Ishikawa (cell line): ENCODE data around the gene FN3KRP.
A peak's percentile ranks its signal among the peaks of the same experiment; 100 is the strongest.

Experiments
- CEBPB ChIP-seq: IDR thresholded peaks from 2 replicates; pipeline ENCODE4 v1.6.1; 2012
- CREB1 ChIP-seq: IDR thresholded peaks from 2 replicates; pipeline ENCODE4 v1.6.1; 2012; ENCODE audit warnings: low read depth
- EGR1 ChIP-seq: IDR thresholded peaks from 2 replicates; pipeline ENCODE4 v1.6.1; 2012
- EP300 ChIP-seq: IDR thresholded peaks from 2 replicates; pipeline ENCODE4 v1.6.1; 2012; ENCODE audit warnings: borderline replicate concordance
- FOXM1 ChIP-seq: IDR thresholded peaks from 2 replicates; pipeline ENCODE4 v1.6.1; 2012; ENCODE audit warnings: low read depth, borderline replicate concordance
- NFIC ChIP-seq: IDR thresholded peaks from 2 replicates; pipeline ENCODE4 v1.6.1; 2012
- RAD21 ChIP-seq: IDR thresholded peaks from 2 replicates; pipeline ENCODE4 v1.6.1; 2012; ENCODE audit warnings: low read depth
- TAF1 ChIP-seq: IDR thresholded peaks from 2 replicates; pipeline ENCODE4 v1.6.1; 2012; ENCODE audit warnings: low read depth, mild to moderate bottlenecking
- TCF12 ChIP-seq: IDR thresholded peaks from 2 replicates; pipeline ENCODE4 v1.6.1; 2012; ENCODE audit warnings: low read depth
- TEAD4 ChIP-seq: IDR thresholded peaks from 2 replicates; pipeline ENCODE4 v1.6.1; 2012
- YY1 ChIP-seq: IDR thresholded peaks from 2 replicates; pipeline ENCODE4 v1.6.1; 2012; ENCODE audit warnings: low read depth
- ZBTB7A ChIP-seq: IDR thresholded peaks from 2 replicates; pipeline ENCODE4 v1.6.1; 2012; ENCODE audit warnings: low read depth
- TF ChIP-seq, protein P1 (sequence below): IDR thresholded peaks from 2 replicates; pipeline ENCODE4 v1.6.1; 2012
- TF ChIP-seq, protein P2 (sequence below): IDR thresholded peaks from 2 replicates; pipeline ENCODE4 v1.6.1; 2012; ENCODE audit warnings: low read depth, mild to moderate bottlenecking
- TF ChIP-seq, protein P3 (sequence below): IDR thresholded peaks from 2 replicates; pipeline ENCODE4 v1.6.1; 2012

The FN3KRP gene

DNA sequence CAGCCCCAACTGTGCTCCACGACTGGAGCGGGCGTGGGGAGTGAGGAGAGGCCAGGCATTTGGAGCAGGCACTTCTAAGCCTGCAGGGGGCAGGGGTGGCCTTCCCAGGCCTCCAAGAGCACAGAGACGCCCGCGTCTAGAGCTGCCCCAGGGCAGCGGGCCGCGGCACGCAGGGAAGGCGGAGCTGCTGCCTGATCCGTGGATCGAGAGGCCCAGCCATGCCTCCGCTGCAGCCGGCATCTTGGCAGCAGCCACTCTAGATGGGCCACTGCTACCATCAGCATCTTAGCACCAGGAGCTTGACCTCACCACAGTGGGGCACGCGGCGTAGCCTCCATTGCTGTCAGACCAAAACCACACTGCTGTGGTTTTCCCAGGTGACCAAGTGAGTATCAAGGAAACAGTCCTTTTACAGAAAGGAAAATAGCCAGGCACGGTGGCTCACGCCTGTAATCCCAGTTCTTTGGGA lies 47.8 kb upstream of the FN3KRP start:
- TF ChIP-seq RAD21, result peak; percentile 49
- TF ChIP-seq, protein P1, sequence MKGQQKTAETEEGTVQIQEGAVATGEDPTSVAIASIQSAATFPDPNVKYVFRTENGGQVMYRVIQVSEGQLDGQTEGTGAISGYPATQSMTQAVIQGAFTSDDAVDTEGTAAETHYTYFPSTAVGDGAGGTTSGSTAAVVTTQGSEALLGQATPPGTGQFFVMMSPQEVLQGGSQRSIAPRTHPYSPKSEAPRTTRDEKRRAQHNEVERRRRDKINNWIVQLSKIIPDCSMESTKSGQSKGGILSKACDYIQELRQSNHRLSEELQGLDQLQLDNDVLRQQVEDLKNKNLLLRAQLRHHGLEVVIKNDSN, result no peak

DNA sequence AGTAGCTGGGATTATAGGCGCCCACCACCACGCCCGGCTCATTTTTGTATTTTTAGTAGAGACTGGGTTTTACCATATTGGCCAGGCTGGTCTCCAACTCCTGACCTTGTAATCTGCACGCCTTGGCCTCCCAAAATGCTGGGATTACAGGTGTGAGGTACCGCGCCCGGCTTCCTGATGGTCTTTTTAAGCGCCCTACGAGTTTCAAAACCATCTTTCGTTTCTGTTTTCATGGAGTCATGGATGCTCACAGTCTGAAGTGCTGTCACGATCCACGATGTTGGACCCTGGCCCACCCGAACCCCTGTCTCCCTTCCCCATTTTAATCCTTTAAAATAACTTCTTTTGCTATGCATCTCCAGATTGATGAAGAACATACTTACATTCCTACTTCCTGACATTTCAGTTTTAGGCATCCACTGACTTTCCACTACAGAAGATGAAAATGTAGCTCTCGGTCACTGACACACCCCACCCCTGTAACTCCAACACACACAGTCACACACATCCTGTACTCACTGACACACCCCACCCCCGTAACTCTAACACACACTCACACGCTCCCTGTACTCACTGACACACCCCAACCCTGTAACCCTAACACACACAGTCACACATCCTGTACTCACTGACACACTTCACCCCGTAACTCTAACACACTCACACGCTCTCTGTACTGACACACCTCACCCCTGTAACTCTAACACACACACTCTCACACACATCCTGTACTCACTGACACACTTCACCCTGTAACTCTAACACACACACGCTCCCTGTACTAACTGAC lies 45.6 kb upstream of the FN3KRP start:
- no peak for TF ChIP-seq FOXM1
- TF ChIP-seq NFIC, result no peak
- no peak for TF ChIP-seq TAF1
- no peak for TF ChIP-seq TCF12
- no peak for TF ChIP-seq TEAD4
- no peak for TF ChIP-seq CEBPB
- no peak for TF ChIP-seq ZBTB7A
- TF ChIP-seq, protein P1, result no peak
- no peak for TF ChIP-seq CREB1
- TF ChIP-seq, protein P2, sequence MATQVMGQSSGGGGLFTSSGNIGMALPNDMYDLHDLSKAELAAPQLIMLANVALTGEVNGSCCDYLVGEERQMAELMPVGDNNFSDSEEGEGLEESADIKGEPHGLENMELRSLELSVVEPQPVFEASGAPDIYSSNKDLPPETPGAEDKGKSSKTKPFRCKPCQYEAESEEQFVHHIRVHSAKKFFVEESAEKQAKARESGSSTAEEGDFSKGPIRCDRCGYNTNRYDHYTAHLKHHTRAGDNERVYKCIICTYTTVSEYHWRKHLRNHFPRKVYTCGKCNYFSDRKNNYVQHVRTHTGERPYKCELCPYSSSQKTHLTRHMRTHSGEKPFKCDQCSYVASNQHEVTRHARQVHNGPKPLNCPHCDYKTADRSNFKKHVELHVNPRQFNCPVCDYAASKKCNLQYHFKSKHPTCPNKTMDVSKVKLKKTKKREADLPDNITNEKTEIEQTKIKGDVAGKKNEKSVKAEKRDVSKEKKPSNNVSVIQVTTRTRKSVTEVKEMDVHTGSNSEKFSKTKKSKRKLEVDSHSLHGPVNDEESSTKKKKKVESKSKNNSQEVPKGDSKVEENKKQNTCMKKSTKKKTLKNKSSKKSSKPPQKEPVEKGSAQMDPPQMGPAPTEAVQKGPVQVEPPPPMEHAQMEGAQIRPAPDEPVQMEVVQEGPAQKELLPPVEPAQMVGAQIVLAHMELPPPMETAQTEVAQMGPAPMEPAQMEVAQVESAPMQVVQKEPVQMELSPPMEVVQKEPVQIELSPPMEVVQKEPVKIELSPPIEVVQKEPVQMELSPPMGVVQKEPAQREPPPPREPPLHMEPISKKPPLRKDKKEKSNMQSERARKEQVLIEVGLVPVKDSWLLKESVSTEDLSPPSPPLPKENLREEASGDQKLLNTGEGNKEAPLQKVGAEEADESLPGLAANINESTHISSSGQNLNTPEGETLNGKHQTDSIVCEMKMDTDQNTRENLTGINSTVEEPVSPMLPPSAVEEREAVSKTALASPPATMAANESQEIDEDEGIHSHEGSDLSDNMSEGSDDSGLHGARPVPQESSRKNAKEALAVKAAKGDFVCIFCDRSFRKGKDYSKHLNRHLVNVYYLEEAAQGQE, result no peak
- no peak for TF ChIP-seq EGR1
- no peak for TF ChIP-seq RAD21
- TF ChIP-seq EP300, result no peak
- no peak for TF ChIP-seq YY1
- TF ChIP-seq, protein P3, sequence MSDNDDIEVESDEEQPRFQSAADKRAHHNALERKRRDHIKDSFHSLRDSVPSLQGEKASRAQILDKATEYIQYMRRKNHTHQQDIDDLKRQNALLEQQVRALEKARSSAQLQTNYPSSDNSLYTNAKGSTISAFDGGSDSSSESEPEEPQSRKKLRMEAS, result no peak

DNA sequence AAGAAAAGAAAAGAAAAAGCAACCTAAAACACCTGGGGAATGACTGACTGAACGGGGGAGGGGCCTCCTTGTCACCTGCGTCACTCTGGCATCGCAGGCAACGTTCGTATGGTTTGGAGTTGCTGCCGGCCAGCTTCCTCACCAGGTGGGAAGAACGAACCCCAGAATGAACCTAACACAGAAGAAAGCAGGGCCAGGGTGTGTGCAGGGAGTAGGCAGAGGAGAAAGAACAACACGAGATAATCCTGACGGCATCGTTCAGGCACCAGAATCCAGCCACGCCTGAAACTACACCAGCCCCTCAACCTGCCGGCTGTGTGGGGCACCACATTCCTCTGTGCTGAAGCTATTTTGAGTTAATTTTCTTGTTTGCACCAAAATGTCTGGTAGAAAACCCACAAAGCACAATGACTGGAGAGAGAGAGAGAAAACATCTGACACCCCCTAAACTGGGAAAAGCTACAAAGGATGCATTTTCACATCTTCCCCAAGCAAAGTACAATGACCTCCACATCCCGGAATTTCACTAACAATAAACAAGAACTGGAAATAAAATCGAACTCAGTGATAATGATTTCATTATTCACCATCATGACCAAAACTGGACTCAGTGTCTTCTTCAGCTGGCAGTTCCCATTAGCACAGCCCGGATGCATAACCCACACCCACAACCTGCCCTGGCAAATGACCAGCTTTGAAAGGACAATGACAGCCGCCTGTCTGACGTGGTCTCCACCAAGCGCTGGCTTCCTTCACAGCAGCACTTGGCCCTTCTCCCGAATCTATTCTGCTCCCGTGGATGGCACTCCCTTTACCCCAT lies 41.6 kb upstream of the FN3KRP start:
- TF ChIP-seq TAF1 (no peak), NFIC (no peak), CREB1 (no peak), FOXM1 (no peak), RAD21 (no peak), EP300 (no peak), CEBPB (no peak), ZBTB7A (no peak), TEAD4 (no peak), EGR1 (no peak), TCF12 (no peak), YY1 (no peak)
- TF ChIP-seq, protein P1, result no peak
- TF ChIP-seq, protein P2, result no peak
- TF ChIP-seq, protein P3, result no peak

DNA sequence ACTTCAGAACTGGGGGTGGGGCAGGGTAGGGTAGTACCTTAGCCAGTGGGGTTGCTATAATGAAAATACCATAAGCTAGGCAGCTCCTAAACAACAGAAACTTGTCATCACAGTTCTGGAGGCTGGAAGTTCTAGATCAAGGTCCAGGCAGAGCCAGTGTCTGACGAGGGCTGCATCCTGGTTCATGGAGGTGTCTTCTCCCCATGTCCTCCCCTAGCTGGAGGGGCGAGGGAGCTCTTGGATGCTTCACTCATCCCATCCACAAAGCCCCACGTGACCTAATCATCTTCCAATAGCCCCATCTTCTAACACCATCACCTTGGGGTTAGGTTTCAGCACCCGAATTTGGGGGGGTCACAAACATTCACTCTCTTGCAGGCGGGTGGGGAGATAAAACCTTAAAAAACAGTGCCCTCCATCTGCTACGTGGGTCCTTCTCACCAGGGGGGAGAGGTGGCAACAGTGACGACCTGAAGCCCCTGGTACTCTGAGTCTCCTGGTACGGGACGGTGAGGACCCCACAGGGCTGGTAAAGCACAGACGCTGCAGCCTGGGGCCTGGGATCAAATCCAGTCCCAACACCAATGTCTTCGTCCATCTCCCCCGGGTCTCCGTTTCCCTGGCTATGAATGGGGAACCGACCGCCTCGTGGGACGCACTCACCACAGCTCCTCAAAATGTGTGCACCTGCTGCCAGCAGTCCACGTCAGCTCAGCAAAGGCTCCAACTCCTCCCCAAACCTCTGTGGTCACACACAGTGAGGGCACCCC lies 40.8 kb upstream of the FN3KRP start:
- TF ChIP-seq, protein P3, result no peak
- no peak for TF ChIP-seq TCF12
- no peak for TF ChIP-seq NFIC
- TF ChIP-seq TAF1, result no peak
- TF ChIP-seq EP300, result no peak
- no peak for TF ChIP-seq FOXM1
- TF ChIP-seq YY1, result no peak
- TF ChIP-seq, protein P2, result no peak
- no peak for TF ChIP-seq RAD21
- no peak for TF ChIP-seq CEBPB
- TF ChIP-seq TEAD4, result no peak
- TF ChIP-seq, protein P1, result no peak
- TF ChIP-seq EGR1, result no peak
